ENCODE results near the gene CRYBG1. TPM values are rescaled to one million over a fixed set of nuclear protein-coding genes. Genes with fewer than 3 reads are reported as not detected.

Gene CRYBG1
- total and polyA plus RNA-seq, 2 of the 13 experiments (the other 11 are each of a cell fraction or from before 2014, with no cell fraction given): 10.1 to 21.9 TPM

DNA sequence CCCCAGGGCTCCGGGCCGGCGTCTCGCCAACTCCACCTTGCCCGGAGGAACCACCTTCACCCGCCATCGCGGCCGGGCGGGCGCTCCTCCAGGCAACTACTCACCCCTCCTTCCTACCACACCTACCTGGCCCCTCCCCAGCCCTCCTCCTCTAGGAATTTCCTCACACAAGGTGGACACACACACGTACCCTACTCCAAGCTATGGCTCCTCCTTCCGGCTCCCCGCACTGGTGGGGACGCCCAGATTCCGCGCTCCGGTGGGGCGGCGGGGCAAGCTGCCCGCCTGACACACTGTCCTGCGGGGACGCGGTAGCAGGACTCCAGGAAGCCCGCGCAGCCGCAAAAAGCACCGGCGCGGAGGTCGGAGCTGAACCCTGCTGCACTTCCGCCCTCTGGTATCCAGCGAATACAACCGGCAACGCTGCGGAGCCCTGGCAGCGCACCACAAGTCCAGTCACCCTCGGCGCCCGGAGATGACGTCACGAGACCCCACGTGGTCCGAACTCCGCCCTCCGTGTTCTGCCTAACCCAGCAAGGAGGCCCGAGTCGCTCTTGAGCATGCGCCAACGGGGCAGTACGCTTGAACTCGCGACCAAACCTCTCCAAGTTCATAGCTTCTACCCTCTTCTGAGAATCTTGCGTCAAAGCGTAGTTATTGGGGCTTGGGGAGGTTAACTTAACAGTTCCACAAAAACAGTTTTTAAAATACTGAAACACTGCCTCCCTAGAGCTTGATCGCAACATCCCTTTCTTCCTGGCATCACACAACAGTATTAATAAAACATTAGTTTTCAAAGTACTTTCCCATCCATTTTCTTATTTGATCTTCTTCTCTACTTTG, 35.0 kb upstream of the CRYBG1 start, which contains the start of gene ATG5 (continued):
- TF ChIP-seq, protein P1, sequence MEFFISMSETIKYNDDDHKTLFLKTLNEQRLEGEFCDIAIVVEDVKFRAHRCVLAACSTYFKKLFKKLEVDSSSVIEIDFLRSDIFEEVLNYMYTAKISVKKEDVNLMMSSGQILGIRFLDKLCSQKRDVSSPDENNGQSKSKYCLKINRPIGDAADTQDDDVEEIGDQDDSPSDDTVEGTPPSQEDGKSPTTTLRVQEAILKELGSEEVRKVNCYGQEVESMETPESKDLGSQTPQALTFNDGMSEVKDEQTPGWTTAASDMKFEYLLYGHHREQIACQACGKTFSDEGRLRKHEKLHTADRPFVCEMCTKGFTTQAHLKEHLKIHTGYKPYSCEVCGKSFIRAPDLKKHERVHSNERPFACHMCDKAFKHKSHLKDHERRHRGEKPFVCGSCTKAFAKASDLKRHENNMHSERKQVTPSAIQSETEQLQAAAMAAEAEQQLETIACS (CRISPR knock-in tag; IDR thresholded peaks at IDR 0.05): peak; percentile 27; the same call in 1 of the 2 replicates
- TF ChIP-seq SALL1 (CRISPR knock-in tag; IDR thresholded peaks at IDR 0.05) (peak; percentile 87), ZFAT (CRISPR knock-in tag; conservative IDR thresholded peaks at IDR 0.05) (no peak), ZNF7 (CRISPR knock-in tag; IDR thresholded peaks at IDR 0.05) (no peak), SOX6 (IDR thresholded peaks at IDR 0.05) (no peak), SOX6 (CRISPR knock-in tag; IDR thresholded peaks at IDR 0.05) (peak; percentile 78), ZFP36 (IDR thresholded peaks at IDR 0.05; ENCODE audit: borderline replicate concordance, low read depth, low read length, partially characterized antibody) (no peak), REXO4 (CRISPR knock-in tag; IDR thresholded peaks at IDR 0.05; ENCODE audit: borderline replicate concordance) (no peak), ZNF709 (CRISPR knock-in tag; IDR thresholded peaks at IDR 0.05) (no peak; the same call in 1 of the 2 replicates)
- TF ChIP-seq, protein P2, sequence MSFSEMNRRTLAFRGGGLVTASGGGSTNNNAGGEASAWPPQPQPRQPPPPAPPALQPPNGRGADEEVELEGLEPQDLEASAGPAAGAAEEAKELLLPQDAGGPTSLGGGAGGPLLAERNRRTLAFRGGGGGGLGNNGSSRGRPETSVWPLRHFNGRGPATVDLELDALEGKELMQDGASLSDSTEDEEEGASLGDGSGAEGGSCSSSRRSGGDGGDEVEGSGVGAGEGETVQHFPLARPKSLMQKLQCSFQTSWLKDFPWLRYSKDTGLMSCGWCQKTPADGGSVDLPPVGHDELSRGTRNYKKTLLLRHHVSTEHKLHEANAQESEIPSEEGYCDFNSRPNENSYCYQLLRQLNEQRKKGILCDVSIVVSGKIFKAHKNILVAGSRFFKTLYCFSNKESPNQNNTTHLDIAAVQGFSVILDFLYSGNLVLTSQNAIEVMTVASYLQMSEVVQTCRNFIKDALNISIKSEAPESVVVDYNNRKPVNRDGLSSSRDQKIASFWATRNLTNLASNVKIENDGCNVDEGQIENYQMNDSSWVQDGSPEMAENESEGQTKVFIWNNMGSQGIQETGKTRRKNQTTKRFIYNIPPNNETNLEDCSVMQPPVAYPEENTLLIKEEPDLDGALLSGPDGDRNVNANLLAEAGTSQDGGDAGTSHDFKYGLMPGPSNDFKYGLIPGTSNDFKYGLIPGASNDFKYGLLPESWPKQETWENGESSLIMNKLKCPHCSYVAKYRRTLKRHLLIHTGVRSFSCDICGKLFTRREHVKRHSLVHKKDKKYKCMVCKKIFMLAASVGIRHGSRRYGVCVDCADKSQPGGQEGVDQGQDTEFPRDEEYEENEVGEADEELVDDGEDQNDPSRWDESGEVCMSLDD (CRISPR knock-in tag; IDR thresholded peaks at IDR 0.05; ENCODE audit: borderline replicate concordance): peak; percentile 62; the same call in 1 of the 2 replicates
- TF ChIP-seq, protein P3, sequence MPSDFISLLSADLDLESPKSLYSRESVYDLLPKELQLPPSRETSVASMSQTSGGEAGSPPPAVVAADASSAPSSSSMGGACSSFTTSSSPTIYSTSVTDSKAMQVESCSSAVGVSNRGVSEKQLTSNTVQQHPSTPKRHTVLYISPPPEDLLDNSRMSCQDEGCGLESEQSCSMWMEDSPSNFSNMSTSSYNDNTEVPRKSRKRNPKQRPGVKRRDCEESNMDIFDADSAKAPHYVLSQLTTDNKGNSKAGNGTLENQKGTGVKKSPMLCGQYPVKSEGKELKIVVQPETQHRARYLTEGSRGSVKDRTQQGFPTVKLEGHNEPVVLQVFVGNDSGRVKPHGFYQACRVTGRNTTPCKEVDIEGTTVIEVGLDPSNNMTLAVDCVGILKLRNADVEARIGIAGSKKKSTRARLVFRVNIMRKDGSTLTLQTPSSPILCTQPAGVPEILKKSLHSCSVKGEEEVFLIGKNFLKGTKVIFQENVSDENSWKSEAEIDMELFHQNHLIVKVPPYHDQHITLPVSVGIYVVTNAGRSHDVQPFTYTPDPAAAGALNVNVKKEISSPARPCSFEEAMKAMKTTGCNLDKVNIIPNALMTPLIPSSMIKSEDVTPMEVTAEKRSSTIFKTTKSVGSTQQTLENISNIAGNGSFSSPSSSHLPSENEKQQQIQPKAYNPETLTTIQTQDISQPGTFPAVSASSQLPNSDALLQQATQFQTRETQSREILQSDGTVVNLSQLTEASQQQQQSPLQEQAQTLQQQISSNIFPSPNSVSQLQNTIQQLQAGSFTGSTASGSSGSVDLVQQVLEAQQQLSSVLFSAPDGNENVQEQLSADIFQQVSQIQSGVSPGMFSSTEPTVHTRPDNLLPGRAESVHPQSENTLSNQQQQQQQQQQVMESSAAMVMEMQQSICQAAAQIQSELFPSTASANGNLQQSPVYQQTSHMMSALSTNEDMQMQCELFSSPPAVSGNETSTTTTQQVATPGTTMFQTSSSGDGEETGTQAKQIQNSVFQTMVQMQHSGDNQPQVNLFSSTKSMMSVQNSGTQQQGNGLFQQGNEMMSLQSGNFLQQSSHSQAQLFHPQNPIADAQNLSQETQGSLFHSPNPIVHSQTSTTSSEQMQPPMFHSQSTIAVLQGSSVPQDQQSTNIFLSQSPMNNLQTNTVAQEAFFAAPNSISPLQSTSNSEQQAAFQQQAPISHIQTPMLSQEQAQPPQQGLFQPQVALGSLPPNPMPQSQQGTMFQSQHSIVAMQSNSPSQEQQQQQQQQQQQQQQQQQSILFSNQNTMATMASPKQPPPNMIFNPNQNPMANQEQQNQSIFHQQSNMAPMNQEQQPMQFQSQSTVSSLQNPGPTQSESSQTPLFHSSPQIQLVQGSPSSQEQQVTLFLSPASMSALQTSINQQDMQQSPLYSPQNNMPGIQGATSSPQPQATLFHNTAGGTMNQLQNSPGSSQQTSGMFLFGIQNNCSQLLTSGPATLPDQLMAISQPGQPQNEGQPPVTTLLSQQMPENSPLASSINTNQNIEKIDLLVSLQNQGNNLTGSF (CRISPR knock-in tag; IDR thresholded peaks at IDR 0.05): no peak
- TF ChIP-seq, protein P4, sequence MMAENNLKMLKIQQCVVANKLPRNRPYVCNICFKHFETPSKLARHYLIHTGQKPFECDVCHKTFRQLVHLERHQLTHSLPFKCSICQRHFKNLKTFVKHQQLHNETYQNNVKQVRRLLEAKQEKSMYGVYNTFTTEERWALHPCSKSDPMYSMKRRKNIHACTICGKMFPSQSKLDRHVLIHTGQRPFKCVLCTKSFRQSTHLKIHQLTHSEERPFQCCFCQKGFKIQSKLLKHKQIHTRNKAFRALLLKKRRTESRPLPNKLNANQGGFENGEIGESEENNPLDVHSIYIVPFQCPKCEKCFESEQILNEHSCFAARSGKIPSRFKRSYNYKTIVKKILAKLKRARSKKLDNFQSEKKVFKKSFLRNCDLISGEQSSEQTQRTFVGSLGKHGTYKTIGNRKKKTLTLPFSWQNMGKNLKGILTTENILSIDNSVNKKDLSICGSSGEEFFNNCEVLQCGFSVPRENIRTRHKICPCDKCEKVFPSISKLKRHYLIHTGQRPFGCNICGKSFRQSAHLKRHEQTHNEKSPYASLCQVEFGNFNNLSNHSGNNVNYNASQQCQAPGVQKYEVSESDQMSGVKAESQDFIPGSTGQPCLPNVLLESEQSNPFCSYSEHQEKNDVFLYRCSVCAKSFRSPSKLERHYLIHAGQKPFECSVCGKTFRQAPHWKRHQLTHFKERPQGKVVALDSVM (CRISPR knock-in tag; IDR thresholded peaks at IDR 0.05): peak; percentile 54; the same call in 1 of the 2 replicates
- TF ChIP-seq, protein P5, sequence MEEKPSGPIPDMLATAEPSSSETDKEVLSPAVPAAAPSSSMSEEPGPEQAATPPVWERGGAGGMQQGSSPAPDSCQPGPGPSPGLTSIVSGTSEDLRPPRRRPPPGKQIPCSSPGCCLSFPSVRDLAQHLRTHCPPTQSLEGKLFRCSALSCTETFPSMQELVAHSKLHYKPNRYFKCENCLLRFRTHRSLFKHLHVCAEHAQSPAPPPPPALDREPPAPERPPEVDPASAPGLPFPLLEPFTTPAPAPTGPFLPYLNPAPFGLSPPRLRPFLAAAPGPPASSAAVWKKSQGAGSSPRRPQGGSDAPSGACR (CRISPR knock-in tag; IDR thresholded peaks at IDR 0.05): peak; percentile 60; the same call in 1 of the 2 replicates
